Stimulated activated CD8-positive, alpha-beta memory T cell treated with anti-CD3 and anti-CD28 coated beads, Interleukin-2, amount 100 ng/mL, for 48 hours (primary cell): ENCODE results near the gene FUBP3.

Experiments
- DNase-seq, 2 donors: peaks; one replicate each; pipeline ENCODE4 v3.0.0-alpha.2; 2020; ENCODE audit warnings: low read depth in 2 of 2

The FUBP3 gene

DNA sequence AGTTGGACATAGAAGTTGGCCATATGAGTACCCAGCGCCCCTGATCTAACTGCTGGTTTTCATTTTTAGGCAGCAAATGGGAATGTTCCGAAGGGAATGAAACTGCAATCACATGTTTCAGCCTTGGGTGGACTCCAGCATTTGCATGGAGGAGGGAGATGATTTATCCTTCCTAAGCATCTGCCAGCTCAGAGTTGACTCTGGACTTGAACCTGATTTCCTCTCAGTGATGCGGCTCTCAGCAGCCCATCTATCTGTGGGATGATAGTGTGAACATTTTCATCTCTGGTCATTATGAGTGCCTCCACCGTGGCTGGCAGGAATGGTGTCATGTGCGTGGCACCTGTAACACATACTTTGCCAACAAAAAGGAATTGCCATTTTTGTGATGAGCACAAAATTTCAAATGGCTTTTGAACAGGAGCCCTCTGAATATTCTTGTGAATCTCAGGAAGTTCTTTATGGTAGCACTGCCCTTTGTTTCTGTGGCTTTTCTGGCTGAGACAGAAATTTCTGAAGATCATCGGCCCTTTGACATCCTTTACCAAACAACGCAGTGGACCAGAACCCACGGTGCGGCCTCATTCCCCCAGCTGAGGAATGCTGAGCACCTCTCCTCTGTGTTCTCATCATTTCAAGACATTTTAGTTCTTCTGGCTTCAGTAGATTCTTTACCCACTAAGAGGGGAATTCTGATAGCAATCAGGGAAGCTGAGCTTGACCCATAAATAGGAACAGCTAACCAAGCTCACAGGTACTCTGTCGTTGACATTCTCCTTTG is 28.5 kb downstream of the FUBP3 start:
- DNase-seq: no peak

DNA sequence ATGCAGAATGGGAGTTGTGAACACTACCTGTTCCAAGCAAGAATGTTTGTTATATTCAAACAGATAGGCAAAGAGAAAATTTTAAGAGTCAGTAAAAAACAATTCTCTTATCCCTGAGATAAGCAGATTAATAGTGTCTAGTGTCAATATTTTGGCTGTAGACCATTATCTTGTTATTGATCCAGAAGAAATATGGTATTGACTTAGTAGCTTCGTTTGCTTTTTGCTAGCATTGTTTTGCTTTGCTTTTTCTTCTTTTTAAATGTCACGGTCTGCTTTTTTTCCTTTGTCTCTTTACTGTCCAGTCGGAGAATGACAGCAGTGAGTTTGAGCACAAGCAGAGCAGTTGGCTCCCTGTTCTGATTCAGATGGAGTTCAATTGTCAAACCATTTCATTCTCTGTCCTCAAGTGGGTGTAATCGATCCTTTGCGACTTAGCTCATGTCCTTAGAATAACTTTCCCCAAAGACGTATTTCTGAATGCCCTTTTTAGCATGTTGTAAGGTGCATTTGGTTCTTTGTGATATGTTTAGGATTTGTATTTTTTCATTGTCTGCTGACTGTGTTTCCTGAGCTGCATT is 29.3 kb downstream of the FUBP3 start:
- DNase-seq: no peak

DNA sequence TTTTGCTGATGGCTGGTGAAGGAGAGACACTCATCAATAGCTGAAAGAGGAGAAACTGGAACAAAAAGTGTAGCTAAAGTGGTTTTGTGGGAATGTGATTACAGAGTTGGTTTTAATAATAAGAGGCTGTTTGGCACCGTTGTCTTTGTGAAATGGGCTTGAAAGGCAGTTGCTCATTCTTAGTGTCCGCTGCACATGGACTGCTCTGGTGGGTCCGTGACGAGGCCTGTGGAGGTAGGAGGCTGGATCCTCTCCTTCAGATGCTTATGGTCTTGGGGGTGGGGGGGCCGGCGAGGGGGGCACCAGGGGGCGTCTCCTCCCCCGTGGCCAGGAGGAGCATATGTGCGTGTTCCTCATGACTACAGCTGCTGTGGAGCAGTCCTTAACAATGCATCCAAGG is 29.8 kb downstream of the FUBP3 start:
- no peak for DNase-seq

DNA sequence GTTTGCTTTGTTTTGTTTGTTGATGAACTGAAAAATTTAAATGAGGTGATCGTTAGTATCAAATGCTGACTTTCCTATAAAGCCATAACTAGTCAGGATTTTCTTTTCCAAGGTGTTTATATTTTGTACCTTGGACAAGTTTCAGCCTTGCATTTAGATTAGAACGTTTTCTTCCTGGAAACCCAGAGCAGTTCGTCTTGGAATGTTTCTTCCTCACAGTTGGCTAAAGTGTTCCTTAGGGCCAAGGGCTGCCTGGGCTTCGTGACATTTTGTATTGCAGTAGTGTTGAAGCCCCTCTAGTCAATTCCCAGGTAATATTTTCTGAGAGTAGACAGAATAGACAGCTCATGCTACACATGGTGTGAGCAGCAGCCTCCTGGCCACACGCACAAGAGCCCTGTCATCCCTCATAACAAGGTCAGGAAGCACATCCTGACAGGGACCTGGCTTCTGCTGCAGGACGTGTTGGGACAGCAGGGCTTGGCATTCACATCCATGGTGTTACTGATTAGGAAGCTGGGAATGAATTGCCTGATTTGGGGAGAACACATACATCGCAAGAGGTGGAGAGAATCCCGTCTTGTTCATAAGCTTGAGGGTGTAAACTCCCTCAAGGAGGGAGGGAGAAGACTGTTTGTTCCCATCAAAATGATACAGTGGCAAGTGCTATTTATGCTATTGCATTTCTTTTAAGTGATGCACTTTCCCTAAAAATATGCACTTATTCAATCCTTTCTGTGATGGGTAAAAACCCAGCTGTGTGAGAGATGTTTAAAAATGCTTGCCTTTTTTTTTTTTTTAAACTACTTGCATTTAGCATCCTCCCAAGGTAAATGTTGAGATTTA is 31.7 kb downstream of the FUBP3 start:
- DNase-seq: no peak

GRCh38 chr9:130616451-130616850 is 37.1 kb downstream of the FUBP3 start:
- no peak for DNase-seq

GRCh38 chr9:130623466-130623865 is 44.1 kb downstream of the FUBP3 start:
- DNase-seq: no peak

GRCh38 chr9:130624154-130624553 is 44.8 kb downstream of the FUBP3 start:
- DNase-seq: no peak

GRCh38 chr9:130626249-130626996 is 47.0 kb downstream of the FUBP3 start:
- DNase-seq: no peak

- DNase-seq: no peak
These were observed 47.7 kb downstream of the FUBP3 start for GRCh38 chr9:130627051-130627450.

DNA sequence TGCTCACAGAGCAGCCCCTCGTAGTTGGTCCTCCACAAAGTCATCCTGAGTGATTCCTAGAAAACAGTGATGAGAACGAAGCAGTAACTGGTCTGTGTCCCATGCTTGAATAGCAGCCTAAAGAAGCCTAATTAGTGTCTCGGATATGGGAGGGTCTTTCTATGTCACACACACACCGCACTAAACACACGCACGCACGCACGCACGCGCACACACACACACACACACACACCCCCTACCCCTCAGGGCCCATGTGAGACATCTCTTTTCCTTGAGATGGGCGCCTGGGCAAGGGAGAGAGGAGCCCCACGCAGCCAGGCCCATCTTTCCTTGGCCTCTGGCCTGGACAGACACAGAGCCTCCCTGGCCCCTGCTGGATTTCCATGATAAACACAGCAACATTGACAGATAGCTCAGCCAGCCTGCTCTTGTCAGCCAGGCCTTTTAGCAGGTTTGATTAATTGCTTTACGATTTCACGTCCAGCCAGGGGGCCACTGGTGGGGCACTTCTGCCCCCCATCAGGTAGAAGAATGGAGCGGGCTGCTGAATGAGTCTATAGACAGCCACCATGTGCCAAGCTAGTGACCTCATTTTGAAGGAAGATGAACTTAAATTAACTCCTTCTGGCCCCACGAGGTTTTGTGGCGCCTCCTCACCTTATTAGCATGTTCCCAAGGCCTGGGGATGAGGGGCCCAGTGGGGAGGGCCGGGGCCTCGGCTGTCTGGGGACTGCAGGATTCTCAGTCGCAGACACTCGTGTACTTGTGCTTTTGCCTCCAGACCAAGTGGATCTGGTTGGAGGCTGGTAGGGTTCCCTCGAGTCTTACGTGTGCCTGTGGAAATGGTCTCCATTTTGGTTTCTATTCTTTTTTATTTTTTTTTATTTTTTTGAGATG is 48.8 kb downstream of the FUBP3 start:
- DNase-seq: no peak

GRCh38 chr9:130629443-130630070 is 50.2 kb downstream of the FUBP3 start:
- no peak for DNase-seq

DNA sequence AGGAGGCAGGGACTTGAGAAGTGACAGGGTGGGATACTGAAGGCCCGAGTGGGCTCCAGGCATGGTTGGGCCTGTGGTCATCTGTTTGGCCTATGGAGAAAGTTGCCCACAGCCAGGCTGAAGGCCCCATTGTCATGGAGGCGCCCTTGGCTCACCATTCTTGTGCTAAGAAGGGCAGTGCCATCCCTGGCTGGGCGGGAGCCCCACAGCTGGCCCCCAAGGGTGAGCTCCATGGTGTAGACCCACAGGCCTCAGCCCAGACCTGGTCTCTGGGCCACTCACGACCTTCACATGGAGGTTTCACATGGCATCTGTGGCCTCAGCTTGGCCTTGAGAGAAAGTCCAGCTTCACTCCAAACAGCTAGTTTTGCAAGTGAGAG is 50.7 kb downstream of the FUBP3 start:
- no peak for DNase-seq

- DNase-seq: no peak
These were observed 51.3 kb downstream of the FUBP3 start for GRCh38 chr9:130630506-130631330.

GRCh38 chr9:130631331-130632080 is 52.1 kb downstream of the FUBP3 start:
- DNase-seq: no peak

DNA sequence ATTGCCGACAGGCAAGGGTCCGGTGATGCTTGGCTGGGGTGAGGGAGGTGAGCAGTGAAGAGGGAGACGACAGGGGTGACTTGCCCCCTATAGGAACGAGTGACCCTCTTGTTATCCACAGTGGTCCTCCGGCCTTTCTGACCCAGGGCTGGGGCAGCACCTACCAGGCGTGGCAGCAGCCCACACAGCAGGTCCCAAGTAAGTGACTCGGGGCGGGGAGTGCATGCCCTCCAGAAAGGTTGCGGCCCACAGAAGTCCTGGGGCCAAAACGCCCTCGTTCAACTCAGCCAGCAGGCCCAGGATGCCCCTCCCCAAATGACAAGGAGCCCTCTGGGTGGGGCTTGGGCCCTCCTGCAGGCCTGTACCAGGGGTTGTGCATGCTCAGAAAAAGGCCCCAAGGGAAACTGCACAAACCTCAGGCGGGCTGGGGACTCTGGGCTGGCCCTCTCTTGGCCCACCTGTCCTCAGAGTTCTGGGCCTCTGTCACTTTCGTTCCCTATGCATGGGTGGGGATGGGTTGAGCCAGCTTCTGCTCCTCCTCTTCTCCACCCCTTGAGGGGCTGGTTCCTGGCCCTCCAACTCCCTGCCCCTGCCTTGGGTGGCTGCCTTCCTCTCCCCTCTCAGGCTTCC is 52.8 kb downstream of the FUBP3 start:
- DNase-seq: no peak

DNA sequence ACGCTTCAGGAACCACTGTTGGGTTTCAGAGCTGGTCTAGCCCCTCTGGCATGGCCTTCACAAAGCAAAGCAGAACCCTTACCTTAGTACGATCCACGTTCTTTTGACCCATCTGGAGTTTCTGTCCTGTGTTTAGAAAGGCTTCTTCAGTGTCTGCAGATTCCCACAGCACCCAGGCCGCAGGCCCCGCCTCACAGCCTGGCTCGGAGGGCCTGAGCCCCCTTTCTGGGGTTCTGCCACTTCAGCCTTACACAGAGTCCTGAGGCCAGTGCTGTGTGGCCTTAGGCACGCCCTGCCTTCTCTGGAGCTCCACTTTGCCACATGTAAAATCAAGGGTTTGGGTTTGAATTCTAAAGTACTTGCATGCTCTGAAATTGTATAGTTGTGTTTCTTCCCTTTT is 53.5 kb downstream of the FUBP3 start:
- no peak for DNase-seq

DNA sequence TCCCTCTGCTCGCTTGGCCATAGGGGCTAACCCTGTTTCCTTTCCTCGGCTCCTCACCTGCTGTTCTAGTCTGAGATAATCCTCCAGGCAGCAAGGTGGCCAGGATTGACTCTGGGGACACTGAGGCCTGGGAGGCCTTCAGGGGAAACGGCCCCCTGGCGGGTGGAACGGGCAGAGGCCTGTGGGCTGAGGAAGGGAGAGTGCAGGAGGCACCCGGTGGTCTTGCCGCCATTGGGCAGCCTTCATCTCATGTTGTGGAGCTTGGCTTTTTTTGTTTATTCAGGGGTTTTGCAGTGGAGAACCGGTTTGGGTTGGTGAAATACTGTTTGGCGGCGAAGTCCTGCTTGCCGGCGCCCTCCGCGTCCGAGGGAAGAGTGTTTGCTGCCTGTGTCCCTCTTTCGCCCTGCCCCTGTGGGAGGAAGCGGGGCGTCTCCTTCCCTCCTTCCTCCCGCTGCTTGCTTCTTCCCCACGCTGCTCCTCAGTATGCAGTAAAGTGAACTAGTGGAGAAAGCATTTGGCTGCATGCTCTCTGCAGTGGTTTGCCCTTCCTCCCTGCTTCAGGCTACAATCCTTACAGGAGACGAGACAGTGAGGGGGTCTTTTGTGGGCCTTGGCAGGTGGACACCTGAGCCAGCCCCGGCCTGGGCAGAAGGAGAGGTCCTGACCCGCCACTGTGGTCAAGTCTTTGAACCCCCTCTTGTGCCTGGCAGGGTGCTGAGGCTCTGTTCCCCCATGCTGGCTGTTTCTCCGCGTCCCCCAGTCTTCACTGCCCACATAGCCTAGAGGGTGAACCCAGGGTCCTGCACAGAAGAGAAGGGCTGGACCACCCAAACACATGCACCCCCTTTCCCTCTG is 54.2 kb downstream of the FUBP3 start:
- no peak for DNase-seq
